Activated CD4-positive, alpha-beta T cell treated with anti-CD3 and anti-CD28 coated beads, Interleukin-2, amount 10 ng/mL, durations not matched to agents 7 days and 5 days (primary cell): Measurements from ENCODE around the gene GOLGA2. TPM values are rescaled to one million over a fixed set of nuclear protein-coding genes. Genes with fewer than 3 reads are reported as not detected.
"Not testable (repeated sequence)": the region's sequence is repeated elsewhere in the genome, so short reads cannot be mapped to it uniquely, and the experiment has no call there.

Experiments used
- CTCF ChIA-PET: fragments of 350-600 bp; sonication (Branson Sonifier 250); formaldehyde crosslinking; loops from one replicate; lab custom pipeline; 2021; ENCODE audit warnings: antibody characterized with exemption; lab: Charles Lee
- POLR2A ChIA-PET: fragments of 350-600 bp; sonication (Branson Sonifier 250); formaldehyde crosslinking; loops from one replicate; lab custom pipeline; 2021; ENCODE audit warnings: antibody characterized with exemption; lab: Charles Lee
- DNase-seq: peaks from one replicate; pipeline ENCODE4 v3.0.0-alpha.2; 2020
- H3K27ac Mint-ChIP-seq: one replicate; pipeline ENCODE4 v1.8.0; 2021; ENCODE audit warnings: mild to moderate bottlenecking, moderate library complexity, mixed read lengths
- H3K27me3 Mint-ChIP-seq: one replicate; pipeline ENCODE4 v1.8.0; 2021; ENCODE audit warnings: mixed read lengths
- H3K36me3 Mint-ChIP-seq: one replicate; pipeline ENCODE4 v1.8.0; 2021; ENCODE audit warnings: low read depth, mixed read lengths
- H3K4me1 Mint-ChIP-seq: one replicate; pipeline ENCODE4 v1.8.0; 2021; ENCODE audit warnings: mixed read lengths
- H3K4me3 Mint-ChIP-seq: one replicate; pipeline ENCODE4 v1.8.0; 2021; ENCODE audit warnings: mild to moderate bottlenecking, moderate library complexity, mixed read lengths
- H3K9me3 Mint-ChIP-seq: one replicate; pipeline ENCODE4 v1.8.0; 2021; ENCODE audit warnings: mixed read lengths
- total RNA-seq, 2 experiments: library from RNA; stranded (reverse); gene quantifications; one replicate each; pipeline ENCODE4 v1.2.3, GENCODE V29; 2021

GOLGA2 gene
- total RNA-seq, 2 experiments from 2014 or later = 42.6 to 42.8 TPM

GRCh38 chr9:128285033-128285784, 9.4 kb upstream of the GOLGA2 start:
- H3K27ac Mint-ChIP-seq = peak overlapping the region; percentile 80
- no peaks in the 10 kb centered on the region for H3K27me3 Mint-ChIP-seq
- peaks cover 3% of the 10 kb centered on the region for H3K36me3 Mint-ChIP-seq
- H3K9me3 Mint-ChIP-seq = no peaks in the 10 kb centered on the region
- DNase-seq = no peak
- ChIA-PET CTCF (interaction anchor here (1.0 kb wide), 1 partner anchor 11 kb away, joined by 5 read pairs; no protein-coding TSS in a partner anchor), POLR2A (no interaction called here)
- H3K4me1 Mint-ChIP-seq = peaks cover under 1% of the 10 kb centered on the region
- no peak overlapping the region for H3K4me3 Mint-ChIP-seq

- no peak overlapping the region for H3K27ac Mint-ChIP-seq
- ChIA-PET POLR2A (no interaction called here), CTCF (interaction anchor here (0.6 kb wide), 1 partner anchor 13 kb away, joined by 4 read pairs; no protein-coding TSS in a partner anchor)
These were observed 6.7 kb upstream of the GOLGA2 start for GRCh38 chr9:128282500-128282899.

DNA sequence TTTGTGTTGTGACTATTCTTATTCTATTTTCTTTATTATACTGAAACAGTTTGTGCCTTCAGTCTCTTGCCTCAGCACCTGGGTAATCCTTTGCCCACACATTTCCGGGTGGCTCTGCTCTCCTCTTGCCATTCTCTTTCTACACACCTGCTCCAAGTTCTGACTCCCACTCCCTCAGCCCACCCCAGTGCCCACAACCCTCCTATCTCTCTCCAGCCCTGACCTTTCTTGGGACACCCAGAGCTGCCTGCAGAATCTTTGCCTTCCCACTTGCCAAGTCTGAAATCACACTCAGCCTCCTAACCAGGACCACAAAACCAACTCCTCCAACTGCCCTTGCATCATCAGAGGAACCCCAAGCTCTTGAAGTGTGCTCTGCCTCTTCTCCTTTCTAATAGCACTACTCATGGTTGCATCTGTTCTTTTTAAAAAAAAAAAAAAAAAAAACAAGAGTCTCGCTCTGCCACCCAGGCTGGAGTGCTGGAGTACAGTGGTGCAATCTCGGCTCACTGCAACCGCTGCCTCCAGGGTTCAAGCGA, 4.3 kb upstream of the GOLGA2 start:
- DNase-seq = no peak
- Mint-ChIP-seq H3K27me3 (no peaks in the 10 kb centered on the region), H3K36me3 (peaks cover 3% of the 10 kb centered on the region), H3K9me3 (no peaks in the 10 kb centered on the region), H3K4me3 (no peak overlapping the region), H3K27ac (peak overlapping the region; percentile 77), H3K4me1 (peaks cover 32% of the 10 kb centered on the region)
- ChIA-PET POLR2A (no interaction called here), CTCF (interaction anchor here (0.6 kb wide), 1 partner anchor 152 kb away, joined by 3 read pairs; no protein-coding TSS in a partner anchor)

More at GRCh38 chr9:128282500-128282899, 6.7 kb upstream of the GOLGA2 start:
- H3K9me3 Mint-ChIP-seq = no peaks in the 10 kb centered on the region
- no peak for DNase-seq
- H3K36me3 Mint-ChIP-seq = peaks cover 6% of the 10 kb centered on the region
- H3K27me3 Mint-ChIP-seq = no peaks in the 10 kb centered on the region
- H3K4me3 Mint-ChIP-seq = no peak overlapping the region
- H3K4me1 Mint-ChIP-seq = peaks cover 15% of the 10 kb centered on the region

DNA sequence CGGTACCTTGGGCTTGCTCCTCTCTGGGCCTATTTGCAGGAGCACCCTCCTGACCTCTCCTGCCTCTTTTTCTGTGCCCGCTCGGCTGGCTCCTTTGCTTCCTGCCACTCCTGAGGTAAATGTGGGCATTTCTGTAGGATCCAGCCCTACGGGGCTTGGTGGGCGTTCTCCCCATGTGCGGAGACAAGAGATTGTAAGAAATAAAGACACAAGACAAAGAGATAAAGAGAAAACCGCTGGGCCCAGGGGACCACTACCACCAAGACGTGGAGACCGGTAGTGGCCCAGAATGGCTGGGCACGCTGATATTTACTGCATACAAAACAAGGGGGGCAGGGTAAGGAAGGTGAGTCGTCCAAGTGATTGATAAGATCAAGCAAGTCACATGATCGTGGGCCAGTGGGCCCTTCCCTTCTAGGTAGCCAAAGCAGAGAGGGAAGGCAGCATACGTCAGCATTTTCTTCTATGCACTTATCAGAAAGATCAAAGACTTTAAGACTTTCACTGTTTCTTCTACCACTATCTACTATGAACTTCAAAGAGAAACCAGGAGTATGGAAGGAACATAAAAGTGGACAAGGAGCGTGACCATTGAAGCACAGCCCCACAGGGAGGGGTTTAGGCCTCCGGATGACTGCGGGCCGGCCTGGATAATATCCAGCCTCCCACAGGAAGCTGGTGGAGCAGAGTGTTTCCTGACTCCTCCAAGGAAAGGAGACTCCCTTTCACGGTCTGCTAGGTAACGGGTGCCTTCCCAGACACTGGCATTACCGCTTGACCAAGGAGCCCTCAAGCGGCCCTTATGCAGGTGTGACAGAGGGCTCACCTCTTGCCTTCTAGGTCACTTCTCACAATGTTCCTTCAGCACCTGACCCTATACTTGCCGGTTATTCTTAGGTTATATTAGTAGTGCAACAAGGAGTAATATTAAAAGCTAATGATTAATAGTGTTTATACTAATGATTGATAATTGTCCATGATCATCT, 3.6 kb upstream of the GOLGA2 start:
- DNase-seq, POLR2A ChIA-PET: not testable (repeated sequence)

DNA sequence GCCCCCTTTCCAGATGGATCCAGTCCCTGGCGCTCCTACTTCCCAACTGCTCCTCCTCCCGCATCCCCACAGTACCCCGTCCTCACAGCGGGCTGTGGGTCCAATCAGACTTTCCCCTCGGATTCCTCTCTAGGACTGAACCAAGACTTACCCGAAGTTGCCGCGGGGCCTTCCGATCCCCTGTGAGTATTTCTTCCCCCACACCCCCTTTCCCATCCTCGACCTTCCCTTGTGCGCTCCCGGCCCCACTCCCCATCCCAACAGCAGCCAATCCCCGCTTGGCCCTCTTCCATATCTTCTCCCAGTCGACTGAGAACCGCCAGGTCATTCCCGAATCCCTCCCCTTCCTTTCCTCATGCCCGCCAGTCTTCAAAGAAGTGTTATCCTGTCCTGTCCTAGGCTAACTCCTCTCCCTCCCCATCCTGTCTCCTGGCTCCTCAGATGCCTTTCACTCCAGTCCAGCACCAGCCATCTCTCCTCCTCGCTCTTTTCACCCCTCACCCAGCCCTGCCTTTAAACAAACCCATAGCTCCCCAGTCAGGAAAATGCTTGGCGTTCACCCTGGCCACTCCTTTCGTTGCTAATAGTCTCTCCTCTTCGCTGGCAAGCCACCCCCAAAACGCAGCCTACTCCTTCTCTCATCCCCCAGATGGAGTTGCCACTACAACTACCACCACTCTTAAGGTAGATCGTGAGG, 915 bp upstream of the GOLGA2 start:
- H3K27ac Mint-ChIP-seq = peak overlapping the region; percentile 97
- no peaks in the 10 kb centered on the region for H3K9me3 Mint-ChIP-seq
- H3K4me1 Mint-ChIP-seq = peaks cover 60% of the 10 kb centered on the region
- ChIA-PET CTCF (interaction anchor here (0.9 kb wide), 1 partner anchor 19 kb away, joined by 3 read pairs; no protein-coding TSS in a partner anchor), POLR2A (no interaction called here)
- no peaks in the 10 kb centered on the region for H3K27me3 Mint-ChIP-seq
- H3K36me3 Mint-ChIP-seq = peaks cover 10% of the 10 kb centered on the region
- no peak for DNase-seq
- peak overlapping the region; percentile 97 for H3K4me3 Mint-ChIP-seq

More for the DNA sequence above, 3.6 kb upstream of the GOLGA2 start:
- CTCF ChIA-PET = interaction anchor here (0.6 to 1.4 kb wide), 2 partner anchors 21 to 153 kb away, joined by 3 to 8 read pairs; no protein-coding TSS in a partner anchor
- H3K27me3 Mint-ChIP-seq, H3K36me3 Mint-ChIP-seq, H3K4me3 Mint-ChIP-seq, H3K9me3 Mint-ChIP-seq: not testable (repeated sequence)
- H3K4me1 Mint-ChIP-seq = peaks cover 40% of the 10 kb centered on the region
- peak overlapping the region; percentile 77 for H3K27ac Mint-ChIP-seq

DNA sequence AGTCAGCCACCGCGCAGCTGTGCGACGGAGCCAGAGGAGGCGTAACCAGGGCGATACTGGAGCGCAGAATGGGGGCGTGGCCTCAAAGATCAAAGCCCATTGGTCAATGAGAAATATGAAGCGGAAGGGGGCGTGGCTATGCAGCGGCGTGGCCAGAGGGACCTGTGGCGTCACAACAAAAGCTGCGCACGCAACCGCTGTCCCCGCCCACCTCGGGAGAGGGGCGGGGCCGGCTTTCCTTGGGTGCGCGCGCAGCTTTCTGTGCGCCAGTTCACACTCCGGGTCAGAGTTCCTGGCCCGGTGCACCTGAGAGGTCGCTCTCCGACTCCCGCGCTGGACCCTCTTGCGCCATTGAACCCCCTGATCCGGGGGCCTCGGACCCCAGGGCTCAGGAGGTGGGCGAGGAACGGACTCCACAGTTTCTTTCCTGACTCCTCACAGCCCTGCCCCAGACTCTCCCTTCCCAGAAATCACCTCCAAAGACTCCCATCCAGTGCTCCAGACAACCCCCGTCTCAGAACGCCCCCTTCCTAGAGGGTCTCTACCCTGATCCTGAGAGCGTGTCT, 284 bp upstream of the GOLGA2 start, which contains the start of gene SWI5:
Gene SWI5, plus strand, starts transcription at position 269 of the 566 bp plus-strand sequence.
- no peaks in the 10 kb centered on the region for H3K9me3 Mint-ChIP-seq
- peaks cover 14% of the 10 kb centered on the region for H3K36me3 Mint-ChIP-seq
- ChIA-PET CTCF (interaction anchor here (0.9 kb wide), 1 partner anchor 20 kb away, joined by 3 read pairs; no protein-coding TSS in a partner anchor), POLR2A (interaction anchor here (0.6 to 0.7 kb wide), 2 partner anchors 26 kb away, joined by 3 to 4 read pairs; no protein-coding TSS in a partner anchor)
- H3K27me3 Mint-ChIP-seq = no peaks in the 10 kb centered on the region
- peak; percentile 100 for DNase-seq
- peak within 1 kb of the TSS; percentile 97 for H3K4me3 Mint-ChIP-seq
- H3K4me1 Mint-ChIP-seq = peaks cover 60% of the 10 kb centered on the region
- H3K27ac Mint-ChIP-seq = peak within 1 kb of the TSS; percentile 97

- Mint-ChIP-seq H3K9me3 (no peaks in the 10 kb centered on the region), H3K4me3 (peak overlapping the region; percentile 97), H3K36me3 (peaks cover 13% of the 10 kb centered on the region), H3K4me1 (peaks cover 50% of the 10 kb centered on the region), H3K27ac (peak overlapping the region; percentile 97), H3K27me3 (no peaks in the 10 kb centered on the region)
- ChIA-PET CTCF (interaction anchor here (0.6 to 0.7 kb wide), 2 partner anchors 24 to 825 kb away, joined by 3 read pairs; no protein-coding TSS in a partner anchor), POLR2A (no interaction called here)
- no peak for DNase-seq
These were observed 1.6 kb downstream of the GOLGA2 start for GRCh38 chr9:128274245-128274644.

DNA sequence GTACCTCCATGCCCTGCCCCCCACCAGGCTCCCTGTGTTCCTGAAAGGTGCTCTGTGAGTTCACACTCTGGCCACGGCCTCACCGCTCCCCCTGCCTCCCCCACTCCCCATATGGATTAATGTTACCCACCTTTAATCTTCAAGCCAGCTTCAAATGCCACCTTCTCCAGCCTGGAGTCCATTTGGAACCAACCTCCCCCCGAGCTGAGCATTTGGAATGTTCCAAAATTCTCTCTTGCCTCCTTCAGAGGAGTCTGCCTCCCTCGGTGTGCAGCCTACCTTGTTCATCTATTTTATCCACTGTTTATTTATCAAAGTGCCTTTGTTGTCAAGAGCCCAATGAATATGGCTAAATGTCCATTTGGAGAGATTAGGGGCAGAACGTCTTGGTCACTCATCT, 4.3 kb downstream of the GOLGA2 start:
- H3K9me3 Mint-ChIP-seq = no peaks in the 10 kb centered on the region
- H3K27ac Mint-ChIP-seq = peak overlapping the region; percentile 81
- peaks cover 35% of the 10 kb centered on the region for H3K4me1 Mint-ChIP-seq
- no peak overlapping the region for H3K4me3 Mint-ChIP-seq
- peaks cover 17% of the 10 kb centered on the region for H3K36me3 Mint-ChIP-seq
- CTCF ChIA-PET = interaction anchor here (0.9 kb wide), 1 partner anchor 53 kb away, joined by 3 read pairs; no protein-coding TSS in a partner anchor
- POLR2A ChIA-PET = no interaction called here
- H3K27me3 Mint-ChIP-seq = no peaks in the 10 kb centered on the region
- no peak for DNase-seq

DNA sequence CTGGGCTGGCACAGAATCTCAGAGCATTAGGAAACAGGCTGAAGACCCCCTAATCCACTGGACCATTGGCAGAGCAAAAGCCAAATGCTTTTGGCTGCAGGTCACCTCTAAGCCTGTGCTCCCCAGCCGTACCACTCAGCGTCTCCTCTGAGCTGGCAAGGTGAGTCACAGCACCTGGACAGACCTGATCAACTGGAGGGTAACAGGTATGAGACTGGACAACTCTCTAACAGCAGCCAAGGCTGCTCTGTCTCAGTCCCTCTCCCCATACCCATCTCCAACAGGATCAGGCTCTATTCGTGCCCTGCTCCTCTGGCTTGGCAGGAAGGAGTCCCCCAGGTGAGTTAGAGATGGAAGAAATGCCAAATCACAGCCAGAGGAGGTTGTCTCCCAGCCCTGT, 4.7 kb downstream of the GOLGA2 start:
- no peak overlapping the region for H3K27ac Mint-ChIP-seq
- POLR2A ChIA-PET = no interaction called here
- H3K36me3 Mint-ChIP-seq = peaks cover 17% of the 10 kb centered on the region
- H3K4me1 Mint-ChIP-seq = peaks cover 31% of the 10 kb centered on the region
- H3K4me3 Mint-ChIP-seq = no peak overlapping the region
- no peak for DNase-seq
- no peaks in the 10 kb centered on the region for H3K9me3 Mint-ChIP-seq
- H3K27me3 Mint-ChIP-seq = no peaks in the 10 kb centered on the region
- CTCF ChIA-PET = interaction anchor here (0.9 kb wide), 2 partner anchors 53 to 92 kb away, joined by 3 read pairs; no protein-coding TSS in a partner anchor

- no peak overlapping the region for H3K27ac Mint-ChIP-seq
- CTCF ChIA-PET = interaction anchor here (0.5 kb wide), 1 partner anchor 72 kb away, joined by 4 read pairs; no protein-coding TSS in a partner anchor
These were observed 8.8 kb downstream of the GOLGA2 start for GRCh38 chr9:128266868-128267590.

More at GRCh38 chr9:128266868-128267590, 8.8 kb downstream of the GOLGA2 start:
- POLR2A ChIA-PET = no interaction called here
- no peaks in the 10 kb centered on the region for H3K4me1 Mint-ChIP-seq
- H3K4me3 Mint-ChIP-seq = no peak overlapping the region
- no peak for DNase-seq
- H3K9me3 Mint-ChIP-seq = no peaks in the 10 kb centered on the region
- H3K36me3 Mint-ChIP-seq = peaks cover 15% of the 10 kb centered on the region
- no peaks in the 10 kb centered on the region for H3K27me3 Mint-ChIP-seq
